Measurements from ENCODE around the gene ZNF189.

The ZNF189 gene

DNA sequence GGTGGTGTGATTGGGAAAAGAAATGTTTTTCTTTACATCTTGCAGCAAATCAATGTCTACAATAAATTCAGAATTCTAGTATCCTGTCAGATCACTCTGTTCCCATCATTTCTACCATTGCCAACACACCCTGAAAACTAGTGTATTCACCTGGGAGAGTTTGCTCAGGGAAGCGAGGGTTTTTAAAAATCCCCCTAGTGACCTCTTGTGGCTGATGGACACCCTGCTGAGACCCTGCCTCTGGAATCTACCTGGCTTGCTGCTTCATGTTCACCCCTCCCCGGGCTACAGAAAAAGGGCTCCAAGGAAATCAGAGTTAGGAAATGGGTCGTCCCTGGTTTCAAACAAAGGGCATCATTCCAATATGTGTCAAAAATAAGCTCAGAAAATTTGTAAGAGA, 58.4 kb downstream of the ZNF189 start:
- no peak for DNase-seq

DNA sequence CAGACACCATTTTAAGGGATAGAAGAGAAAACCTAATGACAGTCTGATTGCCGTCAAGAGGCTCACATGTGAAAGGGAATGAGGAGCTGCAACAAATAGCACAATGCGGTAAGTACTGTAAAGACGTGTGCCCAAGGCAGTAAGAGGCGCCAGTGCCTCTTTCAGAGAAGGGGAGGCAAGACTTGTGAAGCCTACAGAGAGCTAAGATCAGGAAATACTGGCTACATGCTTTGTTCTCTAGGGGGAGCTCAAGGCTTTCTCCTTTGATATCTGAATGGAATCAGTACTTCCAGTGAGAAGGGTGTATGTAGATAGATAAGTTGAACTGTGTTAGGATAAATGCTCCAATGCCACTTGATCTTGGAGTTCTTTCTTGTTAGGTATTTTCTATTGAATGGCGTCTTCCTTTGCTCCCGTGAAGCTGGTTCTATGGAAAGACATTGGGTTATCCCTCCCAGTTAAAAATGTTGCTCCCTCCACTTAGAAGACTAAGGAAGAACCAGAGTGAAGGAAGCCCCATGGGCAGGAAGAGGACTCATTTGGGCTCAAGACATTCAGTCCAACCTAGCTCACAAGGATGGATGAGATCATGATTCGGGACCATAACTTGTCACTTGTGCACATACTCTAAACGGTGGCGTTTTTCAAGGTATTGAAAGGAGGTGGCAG, 60.4 kb downstream of the ZNF189 start:
- DNase-seq: no peak

All from activated effector memory CD4-positive, alpha-beta T cell treated with Interleukin-2 at 50 U/mL for 16 hours (primary cell).